GM19438 (cell line): ENCODE data around the gene RFX2.
"Not testable (repeated sequence)": the region's sequence is repeated elsewhere in the genome, so short reads cannot be mapped to it uniquely, and the experiment has no call there.

Experiments used
- ATAC-seq: cut with Tn5 transposase; IDR thresholded peaks from one replicate; pipeline ENCODE4 v1.9.1; 2021; ENCODE audit warnings: low read depth; ENCODE audit not compliant: unreplicated experiment

Gene RFX2

GRCh38 chr19:6017576-6017975 lies 92.7 kb downstream of the RFX2 start:
- ATAC-seq = no peak

- no peak for ATAC-seq
Measured at GRCh38 chr19:6015841-6016545, 94.3 kb downstream of the RFX2 start.

- ATAC-seq = no peak
Measured at GRCh38 chr19:6014551-6015135, 95.7 kb downstream of the RFX2 start.

- no peak for ATAC-seq
Measured at GRCh38 chr19:6012426-6013170, 97.7 kb downstream of the RFX2 start.

GRCh38 chr19:6011794-6012193 lies 98.5 kb downstream of the RFX2 start:
- ATAC-seq = no peak

GRCh38 chr19:6011206-6011605 lies 99.1 kb downstream of the RFX2 start:
- no peak for ATAC-seq

- ATAC-seq = no peak
Measured at GRCh38 chr19:6010107-6010506, 100.2 kb downstream of the RFX2 start.

GRCh38 chr19:6007866-6008265 lies 102.4 kb downstream of the RFX2 start:
- ATAC-seq = no peak

- ATAC-seq = no peak
Measured at GRCh38 chr19:6006896-6007295, 103.4 kb downstream of the RFX2 start.

- not testable (repeated sequence) for ATAC-seq
Measured at GRCh38 chr19:6006070-6006446, 104.2 kb downstream of the RFX2 start.

- no peak for ATAC-seq
Measured at GRCh38 chr19:6005321-6006069, 104.8 kb downstream of the RFX2 start.

GRCh38 chr19:6003976-6004375 lies 106.3 kb downstream of the RFX2 start:
- ATAC-seq = no peak

GRCh38 chr19:6002591-6002990 lies 107.7 kb downstream of the RFX2 start:
- ATAC-seq = no peak

- no peak for ATAC-seq
Measured at GRCh38 chr19:6000228-6000847, 110.0 kb downstream of the RFX2 start.

- no peak for ATAC-seq
Measured at GRCh38 chr19:5999693-6000092, 110.6 kb downstream of the RFX2 start.

- ATAC-seq = no peak
Measured at GRCh38 chr19:5997371-5997770, 112.9 kb downstream of the RFX2 start.

- ATAC-seq = no peak
Measured at GRCh38 chr19:5996623-5997320, 113.5 kb downstream of the RFX2 start.

GRCh38 chr19:5996102-5996501 lies 114.2 kb downstream of the RFX2 start:
- ATAC-seq = no peak

- no peak for ATAC-seq
Measured at GRCh38 chr19:5995606-5996005, 114.7 kb downstream of the RFX2 start.
